ENCODE data around the gene BTBD8.

Gene BTBD8

GRCh38 chr1:92136341-92136740 is 56.2 kb downstream of the BTBD8 start:
- H3K4me3 ChIP-seq (replicated peaks; ENCODE audit: low read depth, low read length): no peak overlapping the region
- no peak for DNase-seq (ENCODE audit: extremely low read depth, low read depth)
- TF ChIP-seq CTCF (IDR thresholded peaks at IDR 0.05; ENCODE audit: low read depth, low read length, missing control alignments): no peak

- H3K4me3 ChIP-seq (replicated peaks; ENCODE audit: low read depth, low read length): no peak overlapping the region
- no peak for DNase-seq (ENCODE audit: extremely low read depth, low read depth)
- TF ChIP-seq CTCF (IDR thresholded peaks at IDR 0.05; ENCODE audit: low read depth, low read length, missing control alignments): no peak
Measured at GRCh38 chr1:92154934-92155333, 74.8 kb downstream of the BTBD8 start.

- no peak for TF ChIP-seq CTCF (IDR thresholded peaks at IDR 0.05; ENCODE audit: low read depth, low read length, missing control alignments)
- H3K4me3 ChIP-seq (replicated peaks; ENCODE audit: low read depth, low read length): no peak overlapping the region
- no peak for DNase-seq (ENCODE audit: extremely low read depth, low read depth)
Measured at GRCh38 chr1:92159593-92159992, 79.4 kb downstream of the BTBD8 start.

- H3K4me3 ChIP-seq (replicated peaks; ENCODE audit: low read depth, low read length): no peak overlapping the region
- TF ChIP-seq CTCF (IDR thresholded peaks at IDR 0.05; ENCODE audit: low read depth, low read length, missing control alignments): no peak
- no peak for DNase-seq (ENCODE audit: extremely low read depth, low read depth)
Measured at GRCh38 chr1:92165389-92165788, 85.2 kb downstream of the BTBD8 start.

GRCh38 chr1:92167151-92167550 is 87.0 kb downstream of the BTBD8 start:
- H3K4me3 ChIP-seq (replicated peaks; ENCODE audit: low read depth, low read length): no peak overlapping the region
- no peak for DNase-seq (ENCODE audit: extremely low read depth, low read depth)
- no peak for TF ChIP-seq CTCF (IDR thresholded peaks at IDR 0.05; ENCODE audit: low read depth, low read length, missing control alignments)

GRCh38 chr1:92168657-92169056 is 88.5 kb downstream of the BTBD8 start:
- DNase-seq (ENCODE audit: extremely low read depth, low read depth): no peak
- TF ChIP-seq CTCF (IDR thresholded peaks at IDR 0.05; ENCODE audit: low read depth, low read length, missing control alignments): no peak
- H3K4me3 ChIP-seq (replicated peaks; ENCODE audit: low read depth, low read length): no peak overlapping the region

GRCh38 chr1:92169214-92170005 is 89.3 kb downstream of the BTBD8 start:
- no peak for TF ChIP-seq CTCF (IDR thresholded peaks at IDR 0.05; ENCODE audit: low read depth, low read length, missing control alignments)

More at GRCh38 chr1:92169214-92170005, 89.3 kb downstream of the BTBD8 start:
- no peak for DNase-seq (ENCODE audit: extremely low read depth, low read depth)
- H3K4me3 ChIP-seq (replicated peaks; ENCODE audit: low read depth, low read length): no peak overlapping the region
